Neuronal stem cell (in vitro differentiated cells): ENCODE measurements around the gene DENND2A.

ENCODE experiments used
- DNase-seq: peaks from one replicate; pipeline ENCODE4 v3.0.0-alpha.2; 2013; ENCODE audit warnings: low spot score
- H2AFZ ChIP-seq: one replicate; pipeline ENCODE4 v1.6.1; 2013; ENCODE audit warnings: mild to moderate bottlenecking, low read length, inconsistent platforms
- H2AK5ac ChIP-seq: 2 replicates; pipeline ENCODE4 v1.6.1; 2013; ENCODE audit warnings: low read depth, mild to moderate bottlenecking, inconsistent platforms, low read length, moderate library complexity, mixed read lengths
- H2BK120ac ChIP-seq: 2 replicates; pipeline ENCODE4 v1.6.1; 2013; ENCODE audit warnings: low read depth, mild to moderate bottlenecking, inconsistent platforms, low read length, moderate library complexity, mixed read lengths
- H2BK12ac ChIP-seq: one replicate; pipeline ENCODE4 v1.6.1; 2013; ENCODE audit warnings: low read length, inconsistent platforms
- H2BK15ac ChIP-seq: 2 replicates; pipeline ENCODE4 v1.6.1; 2013; ENCODE audit warnings: mild to moderate bottlenecking, low read length, inconsistent platforms, mixed read lengths
- H2BK5ac ChIP-seq: one replicate; pipeline ENCODE4 v1.6.1; 2013; ENCODE audit warnings: inconsistent platforms, mild to moderate bottlenecking, low read length, moderate library complexity
- H3K14ac ChIP-seq: one replicate; pipeline ENCODE4 v1.6.1; 2013; ENCODE audit warnings: low read length, inconsistent platforms
- H3K18ac ChIP-seq: 2 replicates; pipeline ENCODE4 v1.6.1; 2013; ENCODE audit warnings: low read length, inconsistent platforms
- H3K23ac ChIP-seq: 2 replicates; pipeline ENCODE4 v1.6.1; 2013; ENCODE audit warnings: low read depth, mild to moderate bottlenecking, mixed read lengths, low read length, inconsistent platforms; ENCODE audit not compliant: poor library complexity
- H3K27ac ChIP-seq: replicated peaks from 3 replicates; pipeline ENCODE4 v1.5.1; 2013; ENCODE audit warnings: low read length, inconsistent platforms
- H3K27me3 ChIP-seq, 3 experiments: 2 replicates each; pipeline ENCODE4 v1.6.1; 2013; ENCODE audit warnings: low read length in 3 of 3, mild to moderate bottlenecking in 2 of 3, inconsistent platforms in 1 of 3, low read depth in 1 of 3, mixed read lengths in 1 of 3, moderate library complexity in 1 of 3; ENCODE audit not compliant: control insufficient read depth in 3 of 3, insufficient read depth in 3 of 3
- H3K36me3 ChIP-seq, 2 donors: replicated peaks in 1 of 2; 2 replicates each; pipeline ENCODE4 v1.6.1; 2013; ENCODE audit warnings: low read length in 2 of 2; ENCODE audit not compliant: control insufficient read depth in 2 of 2, insufficient read depth in 2 of 2
- H3K4ac ChIP-seq: 2 replicates; pipeline ENCODE4 v1.6.1; 2013; ENCODE audit warnings: inconsistent platforms, mild to moderate bottlenecking, low read length, moderate library complexity
- H3K4me1 ChIP-seq, 2 donors: 1 replicate in 1 of 2; 2 replicates in 1 of 2; pipeline ENCODE4 v1.6.1; 2013; ENCODE audit warnings: low read length in 2 of 2, low read depth in 1 of 2; ENCODE audit not compliant: control insufficient read depth in 2 of 2, insufficient read depth in 1 of 2
- H3K4me2 ChIP-seq: one replicate; pipeline ENCODE4 v1.6.1; 2013; ENCODE audit warnings: mild to moderate bottlenecking, low read length, inconsistent platforms; ENCODE audit not compliant: insufficient read depth, poor library complexity, severe bottlenecking
- H3K4me3 ChIP-seq, 2 donors: 2 replicates each; pipeline ENCODE4 v1.5.1; 2013; ENCODE audit warnings: low read length in 2 of 2, mild to moderate bottlenecking in 2 of 2, inconsistent platforms in 1 of 2, moderate library complexity in 1 of 2
- H3K79me1 ChIP-seq: one replicate; pipeline ENCODE4 v1.6.1; 2013; ENCODE audit warnings: low read depth, mild to moderate bottlenecking, inconsistent platforms, low read length, moderate library complexity
- H3K9ac ChIP-seq: one replicate; pipeline ENCODE4 v1.6.1; 2013; ENCODE audit warnings: mild to moderate bottlenecking, low read depth, low read length, inconsistent platforms; ENCODE audit not compliant: poor library complexity
- H3K9me3 ChIP-seq, 2 donors: replicated peaks in 1 of 2; 2 replicates each; pipeline versions ENCODE3 to v1.6.1; 2013; ENCODE audit warnings: low read length in 2 of 2, mild to moderate bottlenecking in 2 of 2, inconsistent platforms in 1 of 2, low read depth in 1 of 2, mixed read lengths in 1 of 2, moderate library complexity in 1 of 2; ENCODE audit not compliant: control insufficient read depth in 2 of 2, insufficient read depth in 1 of 2
- H4K8ac ChIP-seq: one replicate; pipeline ENCODE4 v1.6.1; 2013; ENCODE audit warnings: low read depth, mild to moderate bottlenecking, inconsistent platforms, low read length, moderate library complexity
- H4K91ac ChIP-seq: one replicate; pipeline ENCODE4 v1.6.1; 2013; ENCODE audit warnings: low read length, low read depth, mild to moderate bottlenecking, inconsistent platforms; ENCODE audit not compliant: poor library complexity
- WGBS, 2 donors: extraction: QIAGEN DNeasy Blood & Tissue Kit; methylation state at CpG; one replicate each; pipeline ENCODE4 v1.1.7; 2013; ENCODE audit warnings: missing lambda C conversion rate in 2 of 2, mixed read lengths in 1 of 2; ENCODE audit not compliant: insufficient read length in 2 of 2, insufficient replicate concordance in 1 of 2; ENCODE audit errors: extremely low coverage in 2 of 2; 5-methylcytosine and 5-hydroxymethylcytosine counted together

Gene DENND2A

GRCh38 chr7:140681766-140682165 is 41.2 kb upstream of the DENND2A start:
- Histone ChIP-seq H3K18ac (no peak overlapping the region), H3K36me3 (peaks cover 0 to 4% of the 10 kb centered on the region in 2 donors), H3K9me3 (no peaks in the 10 kb centered on the region), H4K8ac (no peak overlapping the region), H3K4me1 (peaks cover 11 to 12% of the 10 kb centered on the region in 2 donors), H3K4ac (no peak overlapping the region), H3K27ac (no peak overlapping the region), H3K4me2 (no peak overlapping the region), H3K4me3 (no peak overlapping the region), H3K9ac (no peak overlapping the region), H3K23ac (no peak overlapping the region), H2BK5ac (no peak overlapping the region), H2BK15ac (no peak overlapping the region), H2AFZ (no peak overlapping the region), H4K91ac (no peak overlapping the region), H3K27me3 (no peaks in the 10 kb centered on the region), H2BK12ac (no peak overlapping the region), H2AK5ac (no peak overlapping the region), H3K14ac (no peak overlapping the region), H2BK120ac (no peak overlapping the region), H3K79me1 (no peaks in the 10 kb centered on the region)
- no CpG with 5 or more reads among the region's 3 CpGs for WGBS, 2 donors
- DNase-seq: no peak

GRCh38 chr7:140680886-140681285 is 40.3 kb upstream of the DENND2A start:
- Histone ChIP-seq H3K4ac (no peak overlapping the region), H2BK120ac (no peak overlapping the region), H4K91ac (no peak overlapping the region), H2AFZ (no peak overlapping the region), H3K27me3 (no peaks in the 10 kb centered on the region), H3K79me1 (no peaks in the 10 kb centered on the region), H3K18ac (no peak overlapping the region), H3K9me3 (no peaks in the 10 kb centered on the region), H2BK15ac (no peak overlapping the region), H3K4me3 (no peak overlapping the region), H2AK5ac (no peak overlapping the region), H3K23ac (no peak overlapping the region), H3K9ac (no peak overlapping the region), H4K8ac (no peak overlapping the region), H2BK12ac (no peak overlapping the region), H3K27ac (no peak overlapping the region), H3K14ac (no peak overlapping the region), H3K4me2 (no peak overlapping the region), H2BK5ac (no peak overlapping the region), H3K36me3 (peaks cover 0 to 7% of the 10 kb centered on the region in 2 donors), H3K4me1 (peaks cover 11 to 12% of the 10 kb centered on the region in 2 donors)
- no peak for DNase-seq
- no CpG with 5 or more reads among the region's 7 CpGs for WGBS, 2 donors

DNA sequence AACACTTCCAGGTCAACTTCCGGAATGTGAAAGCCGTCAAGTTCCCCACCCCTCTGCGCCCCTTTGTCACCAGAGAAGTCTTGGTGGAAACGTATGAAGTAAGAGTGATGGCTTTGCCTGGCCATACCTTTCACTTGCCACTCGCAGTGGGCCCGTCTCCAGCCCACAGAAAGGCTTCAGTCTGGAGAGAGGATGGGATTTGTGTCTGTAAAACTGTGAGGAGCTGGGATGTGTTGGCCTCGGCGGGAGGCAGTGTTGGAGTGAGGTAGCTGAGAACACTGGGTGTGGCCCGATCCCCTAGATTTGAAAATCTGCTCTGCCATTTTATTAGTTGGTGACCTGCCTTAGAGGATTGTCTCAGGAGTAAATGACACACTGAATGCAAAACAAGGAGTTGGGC is 38.6 kb upstream of the DENND2A start:
- Histone ChIP-seq H2BK12ac (no peak overlapping the region), H3K27ac (no peak overlapping the region), H4K8ac (no peak overlapping the region), H3K4me3 (no peak overlapping the region), H3K4ac (no peak overlapping the region), H3K23ac (no peak overlapping the region), H3K27me3 (peaks cover 0 to under 1% (median 0%) of the 10 kb centered on the region in 3 experiments), H3K14ac (no peak overlapping the region), H2AK5ac (no peak overlapping the region), H3K36me3 (peaks cover 0 to 5% of the 10 kb centered on the region in 2 donors), H3K9ac (no peak overlapping the region), H2BK5ac (no peak overlapping the region), H4K91ac (no peak overlapping the region), H3K4me2 (no peak overlapping the region), H3K9me3 (no peaks in the 10 kb centered on the region), H3K79me1 (no peaks in the 10 kb centered on the region), H2BK120ac (no peak overlapping the region), H3K18ac (no peak overlapping the region), H2BK15ac (no peak overlapping the region), H2AFZ (no peak overlapping the region), H3K4me1 (peaks cover 11 to 14% of the 10 kb centered on the region in 2 donors)
- no CpG with 5 or more reads among the region's 9 CpGs for WGBS, 2 donors
- DNase-seq: no peak

DNA sequence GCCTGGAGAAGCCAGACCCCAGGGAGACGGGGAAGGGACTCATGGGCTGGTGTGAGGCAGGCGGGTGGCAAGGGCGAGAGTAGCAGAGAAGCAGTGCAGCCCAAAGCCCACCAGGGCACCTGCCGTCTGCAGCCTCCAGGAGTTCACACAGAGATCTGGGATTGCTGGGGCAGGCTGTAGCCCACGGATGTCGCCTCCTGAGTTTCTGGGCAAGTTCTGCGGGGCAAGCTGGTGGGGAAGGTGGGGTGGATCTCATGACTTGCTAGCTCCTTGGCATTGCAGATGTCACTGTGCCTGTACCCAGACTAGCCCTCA is 38.2 kb upstream of the DENND2A start:
- Histone ChIP-seq H3K18ac (no peak overlapping the region), H3K4me2 (no peak overlapping the region), H3K27ac (no peak overlapping the region), H4K8ac (no peak overlapping the region), H2AFZ (no peak overlapping the region), H3K79me1 (no peaks in the 10 kb centered on the region), H3K27me3 (peaks cover 0 to 4% (median 0%) of the 10 kb centered on the region in 3 experiments), H2BK120ac (no peak overlapping the region), H3K36me3 (peaks cover 0 to 5% of the 10 kb centered on the region in 2 donors), H2BK12ac (no peak overlapping the region), H4K91ac (no peak overlapping the region), H3K9ac (no peak overlapping the region), H2BK5ac (peak overlapping the region; percentile 20), H3K23ac (no peak overlapping the region), H3K4me1 (peaks cover 7 to 12% of the 10 kb centered on the region in 2 donors), H3K14ac (no peak overlapping the region), H2BK15ac (no peak overlapping the region), H3K4me3 (no peak overlapping the region), H3K9me3 (no peaks in the 10 kb centered on the region), H3K4ac (no peak overlapping the region), H2AK5ac (no peak overlapping the region)
- no peak for DNase-seq
- WGBS, 2 donors: no CpG with 5 or more reads among the region's 7 CpGs
